IMR-90 (cell line): Measurements from ENCODE around the gene BSDC1. TPM values are rescaled to one million over a fixed set of nuclear protein-coding genes. Genes with fewer than 3 reads are reported as not detected.

Experiments used
- ATAC-seq: fragments of 200-7000 bp; cut with Tn5 transposase; 2 replicates; pipeline ENCODE4 v1.9.1; 2020; ENCODE audit warnings: low read depth, mild to moderate bottlenecking, moderate library complexity
- BruUV-seq: library from RNA; stranded (reverse); fragments of 400-500 nt; replicated peaks from 2 replicates; lab custom pipeline; 2021; lab: Mats Ljungman, UMichigan
- CTCF ChIA-PET: fragments of 300-600 bp; formaldehyde crosslinking; extraction: SDS; loops from one replicate; lab custom pipeline; 2021; ENCODE audit warnings: antibody characterized with exemption; lab: Yijun Ruan, JAX
- POLR2A ChIA-PET: fragments of 300-600 bp; sonication (Branson Sonifier 250); formaldehyde crosslinking; loops from one replicate; lab custom pipeline; 2022; ENCODE audit warnings: antibody characterized with exemption; ENCODE audit not compliant: unreplicated experiment; lab: Charles Lee
- DNase-seq: peaks from one replicate; pipeline ENCODE4 v3.0.0; 2013
- H2AFZ ChIP-seq: replicated peaks from 2 replicates; pipeline ENCODE3; 2013; ENCODE audit warnings: low read length, mild to moderate bottlenecking; ENCODE audit not compliant: poor library complexity
- H2AK5ac ChIP-seq: 2 replicates; pipeline ENCODE4 v1.6.1; 2013; ENCODE audit warnings: low read depth, low read length, inconsistent platforms
- H2AK9ac ChIP-seq: replicated peaks from 2 replicates; pipeline ENCODE3; 2013; ENCODE audit warnings: mild to moderate bottlenecking, low read depth, low read length, moderate library complexity; ENCODE audit not compliant: poor library complexity
- H2BK120ac ChIP-seq: 2 replicates; pipeline ENCODE4 v1.6.1; 2013; ENCODE audit warnings: low read depth, low read length, inconsistent platforms
- H2BK15ac ChIP-seq: 3 replicates; pipeline ENCODE4 v1.6.1; 2013; ENCODE audit warnings: low read depth, low read length, inconsistent platforms
- H2BK20ac ChIP-seq: 2 replicates; pipeline ENCODE4 v1.6.1; 2013; ENCODE audit warnings: low read depth, mild to moderate bottlenecking, inconsistent platforms, low read length, moderate library complexity
- H2BK5ac ChIP-seq: 2 replicates; pipeline ENCODE4 v1.6.1; 2013; ENCODE audit warnings: mild to moderate bottlenecking, low read depth, low read length, inconsistent platforms; ENCODE audit not compliant: poor library complexity, severe bottlenecking
- H3K14ac ChIP-seq: replicated peaks from 2 replicates; pipeline ENCODE4 v1.6.1; 2013; ENCODE audit warnings: low read depth, low read length, inconsistent platforms
- H3K18ac ChIP-seq: 2 replicates; pipeline ENCODE4 v1.6.1; 2013; ENCODE audit warnings: low read depth, low read length, control low read depth
- H3K23ac ChIP-seq: 2 replicates; pipeline ENCODE4 v1.6.1; 2013; ENCODE audit warnings: low read depth, low read length, inconsistent platforms
- H3K27ac ChIP-seq: 2 replicates; pipeline ENCODE4 v1.5.1; 2013; ENCODE audit warnings: mild to moderate bottlenecking, control low read depth, low read length; ENCODE audit not compliant: insufficient read depth
- H3K27me3 ChIP-seq: 2 replicates; pipeline ENCODE4 v1.6.1; 2013; ENCODE audit warnings: low read length; ENCODE audit not compliant: control insufficient read depth, insufficient read depth
- H3K36me3 ChIP-seq: 2 replicates; pipeline ENCODE4 v1.6.1; 2013; ENCODE audit warnings: low read length, mixed read lengths; ENCODE audit not compliant: control insufficient read depth, insufficient read depth
- H3K4ac ChIP-seq: 2 replicates; pipeline ENCODE4 v1.6.1; 2013; ENCODE audit warnings: low read depth, low read length, inconsistent platforms
- H3K4me1 ChIP-seq: 2 replicates; pipeline ENCODE4 v1.6.1; 2013; ENCODE audit warnings: low read length, mixed read lengths; ENCODE audit not compliant: control insufficient read depth, insufficient read depth
- H3K4me2 ChIP-seq: 2 replicates; pipeline ENCODE4 v1.6.1; 2013; ENCODE audit warnings: low read depth, mild to moderate bottlenecking, control low read depth, low read length, moderate library complexity
- H3K4me3 ChIP-seq: 2 replicates; pipeline ENCODE4 v1.5.1; 2013; ENCODE audit warnings: low read depth, mild to moderate bottlenecking, control low read depth, low read length, moderate library complexity; ENCODE audit not compliant: insufficient read depth
- H3K56ac ChIP-seq: 2 replicates; pipeline ENCODE4 v1.6.1; 2013; ENCODE audit warnings: low read length, inconsistent platforms; ENCODE audit not compliant: insufficient read depth; ENCODE audit errors: extremely low read depth
- H3K79me1 ChIP-seq, 2 experiments: 2 replicates each; pipeline ENCODE4 v1.6.1; 2013; ENCODE audit warnings: low read length in 2 of 2, inconsistent platforms in 1 of 2, low read depth in 1 of 2
- H3K9ac ChIP-seq: 2 replicates; pipeline ENCODE4 v1.6.1; 2013; ENCODE audit warnings: low read depth, low read length, control low read depth
- H3K9me1 ChIP-seq: 2 replicates; pipeline ENCODE4 v1.6.1; 2013; ENCODE audit warnings: low read length, inconsistent platforms; ENCODE audit not compliant: insufficient read depth
- H3K9me3 ChIP-seq: 2 replicates; pipeline ENCODE4 v1.6.1; 2013; ENCODE audit warnings: low read length; ENCODE audit not compliant: control insufficient read depth, insufficient read depth
- H4K20me1 ChIP-seq: 2 replicates; pipeline ENCODE4 v1.6.1; 2013; ENCODE audit warnings: low read length, inconsistent platforms; ENCODE audit not compliant: insufficient read depth
- H4K5ac ChIP-seq: 2 replicates; pipeline ENCODE4 v1.6.1; 2013; ENCODE audit warnings: mild to moderate bottlenecking, low read depth, low read length, control low read depth
- H4K8ac ChIP-seq, 2 experiments: 2 replicates each; pipeline ENCODE4 v1.6.1; 2013; ENCODE audit warnings: low read depth in 2 of 2, low read length in 2 of 2, control low read depth in 1 of 2, inconsistent platforms in 1 of 2
- H4K91ac ChIP-seq: 2 replicates; pipeline ENCODE4 v1.6.1; 2013; ENCODE audit warnings: low read depth, low read length, inconsistent platforms; ENCODE audit not compliant: insufficient read depth
- CEBPB ChIP-seq: IDR thresholded peaks from 2 replicates; pipeline ENCODE4 v1.6.1; 2012; ENCODE audit warnings: low read depth, low read length, improper control_type of control experiment
- MXI1 ChIP-seq: IDR thresholded peaks from 2 replicates; pipeline ENCODE4 v1.6.1; 2012; ENCODE audit warnings: low read depth, mild to moderate bottlenecking, low read length, moderate library complexity, borderline replicate concordance
- NFE2L2 ChIP-seq: fragments of 150-350 bp; IDR thresholded peaks from 2 replicates; pipeline ENCODE4 v1.6.1; 2016; ENCODE audit warnings: low read depth, mild to moderate bottlenecking, low read length
- POLR2A ChIP-seq: IDR thresholded peaks from 2 replicates; pipeline ENCODE4 v1.6.1; 2012; ENCODE audit warnings: mild to moderate bottlenecking, low read depth, low read length
- SMC3 ChIP-seq: fragments of 150-350 bp; IDR thresholded peaks from 2 replicates; pipeline ENCODE4 v1.6.1; 2016; ENCODE audit warnings: low read depth, mild to moderate bottlenecking, antibody characterized with exemption, low read length, moderate library complexity
- WGBS, 2 experiments: methylation state at CpG; one replicate each; pipeline versions ENCODE4 v1.1.5 to v1.1.7; 2013; ENCODE audit warnings: missing lambda C conversion rate in 2 of 2; ENCODE audit not compliant: insufficient read length in 1 of 2; ENCODE audit errors: extremely low coverage in 2 of 2; 5-methylcytosine and 5-hydroxymethylcytosine counted together
- dilution Hi-C: fragments of 300-500 bp; cut with HindIII; formaldehyde crosslinking; loops from one replicate; pipeline ENCODE4 v1.14.3; 2018; ENCODE audit warnings: low sequenced_read_pairs; ENCODE audit not compliant: unreplicated experiment
- in situ Hi-C: fragments of 300-500 bp; cut with MboI; formaldehyde crosslinking; loops from 3 replicates; pipeline ENCODE4 v1.14.3; 2019; ENCODE audit warnings: low sequenced_read_pairs, inconsistent platforms, mixed read lengths
- intact Hi-C: fragments of 100-400 bp; cut with micrococcal nuclease; formaldehyde crosslinking; loops from 2 replicates; pipeline ENCODE4 v1.10.0; 2022
- polyA plus RNA-seq, 3 experiments: library from polyadenylated mRNA; depleted of rRNA; stranded (reverse); fragments of >200 nt; gene quantifications; 2 replicates each; pipeline ENCODE4 v1.2.3, GENCODE V29; 2012; ENCODE audit warnings: low replicate concordance in 1 of 3
- total RNA-seq: library from RNA; depleted of rRNA; stranded (reverse); fragments of >200 nt; gene quantifications from 2 replicates; pipeline ENCODE4 v1.2.3, GENCODE V29; 2012
- TF ChIP-seq, protein P1 (sequence below): conservative IDR thresholded peaks from 2 replicates; pipeline ENCODE4 v1.5.1; 2012; ENCODE audit warnings: mild to moderate bottlenecking, low read depth, low read length, improper control_type of control experiment

The BSDC1 gene
- total and polyA plus RNA-seq, 2 of the 4 experiments (the other 2 are of a cell fraction): 56.8 to 60.4 TPM

GRCh38 chr1:32386676-32387392 is 7.4 kb downstream of the BSDC1 start:
- Histone ChIP-seq H3K4me1 (no peaks in the 10 kb centered on the region), H3K4me2 (no peak overlapping the region), H4K20me1 (peaks cover 3% of the 10 kb centered on the region; the same call in 1 of the 2 replicates), H3K4ac (no peak overlapping the region), H4K91ac (no peak overlapping the region), H3K79me1 (peaks cover 35 to 51% of the 10 kb centered on the region in 2 experiments), H2BK15ac (no peak overlapping the region), H2BK20ac (no peak overlapping the region), H2BK120ac (no peak overlapping the region), H2AFZ (no peak overlapping the region), H3K9ac (no peak overlapping the region), H3K27ac (no peak overlapping the region), H3K36me3 (peaks cover 48% of the 10 kb centered on the region), H3K18ac (no peak overlapping the region), H3K9me1 (peaks cover 2% of the 10 kb centered on the region; the same call in 1 of the 2 replicates), H2BK5ac (no peak overlapping the region), H3K4me3 (no peak overlapping the region), H3K27me3 (no peaks in the 10 kb centered on the region), H3K23ac (no peak overlapping the region), H4K5ac (no peak overlapping the region), H4K8ac (no peak overlapping the region), H2AK9ac (no peak overlapping the region), H3K56ac (no peak overlapping the region), H3K9me3 (no peaks in the 10 kb centered on the region), H3K14ac (no peak overlapping the region), H2AK5ac (no peak overlapping the region)
- intact Hi-C loops: no loop called here
- ChIA-PET CTCF (no interaction called here), POLR2A (no interaction called here)
- TF ChIP-seq, protein P1, sequence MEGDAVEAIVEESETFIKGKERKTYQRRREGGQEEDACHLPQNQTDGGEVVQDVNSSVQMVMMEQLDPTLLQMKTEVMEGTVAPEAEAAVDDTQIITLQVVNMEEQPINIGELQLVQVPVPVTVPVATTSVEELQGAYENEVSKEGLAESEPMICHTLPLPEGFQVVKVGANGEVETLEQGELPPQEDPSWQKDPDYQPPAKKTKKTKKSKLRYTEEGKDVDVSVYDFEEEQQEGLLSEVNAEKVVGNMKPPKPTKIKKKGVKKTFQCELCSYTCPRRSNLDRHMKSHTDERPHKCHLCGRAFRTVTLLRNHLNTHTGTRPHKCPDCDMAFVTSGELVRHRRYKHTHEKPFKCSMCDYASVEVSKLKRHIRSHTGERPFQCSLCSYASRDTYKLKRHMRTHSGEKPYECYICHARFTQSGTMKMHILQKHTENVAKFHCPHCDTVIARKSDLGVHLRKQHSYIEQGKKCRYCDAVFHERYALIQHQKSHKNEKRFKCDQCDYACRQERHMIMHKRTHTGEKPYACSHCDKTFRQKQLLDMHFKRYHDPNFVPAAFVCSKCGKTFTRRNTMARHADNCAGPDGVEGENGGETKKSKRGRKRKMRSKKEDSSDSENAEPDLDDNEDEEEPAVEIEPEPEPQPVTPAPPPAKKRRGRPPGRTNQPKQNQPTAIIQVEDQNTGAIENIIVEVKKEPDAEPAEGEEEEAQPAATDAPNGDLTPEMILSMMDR: no peak
- TF ChIP-seq NFE2L2 (no peak), SMC3 (no peak), POLR2A (no peak), CEBPB (no peak), MXI1 (no peak)
- in situ Hi-C loops: no loop called here
- ATAC-seq (no peak), DNase-seq (no peak)
- 100% methylated on average over 1 of the region's 13 CpGs; no CpG with 5 or more reads in 1 of the 2 experiments for WGBS, 2 experiments
- dilution Hi-C loops: no loop called here
- no TSS peak for BruUV-seq
